SK-N-SH (cell line): ENCODE data around the gene CHST15. TPM values are rescaled to one million over a fixed set of nuclear protein-coding genes. Genes with fewer than 3 reads are reported as not detected.
A peak's percentile ranks its signal among the peaks of the same experiment; 100 is the strongest.

Source experiments
- CTCF ChIA-PET: fragments of 300-600, 350-600 bp; formaldehyde crosslinking; extraction: SDS; loops from one replicate; lab custom pipeline; 2021; lab: Yijun Ruan, JAX
- POLR2A ChIA-PET: fragments of 350-600 bp; sonication (Branson Sonifier 250); formaldehyde crosslinking; extraction: SDS; loops from one replicate; lab custom pipeline; 2020; ENCODE audit warnings: antibody characterized with exemption, inconsistent platforms; lab: Yijun Ruan, JAX
- DNase-seq: peaks from one replicate; pipeline ENCODE4 v3.0.0; 2012
- H2AFZ ChIP-seq: fragments of 200-600 bp; sonication (generic); 2 replicates; pipeline ENCODE4 v1.8.1; 2016; ENCODE audit warnings: antibody characterized with exemption, mild to moderate bottlenecking, low read depth
- H3F3A ChIP-seq: fragments of 200-600 bp; sonication (generic); replicated peaks from 2 replicates; pipeline ENCODE3; 2016; ENCODE audit warnings: antibody characterized with exemption, mild to moderate bottlenecking; ENCODE audit not compliant: insufficient read depth
- H3K27ac ChIP-seq, 2 experiments: fragments of 200-500 bp in 1 of 2; fragments of 200-600 bp in 1 of 2; sonication (Bioruptor generic) in 1 of 2; sonication (generic), shearing (Covaris generic) in 1 of 2; 2 replicates each; pipeline versions ENCODE4 v1.5.1 to v1.6.1; 2014 to 2016; ENCODE audit warnings: low read depth in 2 of 2, inconsistent platforms in 1 of 2, low read length in 1 of 2, mild to moderate bottlenecking in 1 of 2, mixed read lengths in 1 of 2
- H3K27me3 ChIP-seq: fragments of 200-600 bp; sonication (generic), shearing (Covaris generic); 2 replicates; pipeline ENCODE4 v1.6.1; 2016; ENCODE audit warnings: mixed run types; ENCODE audit not compliant: insufficient read depth
- H3K36me3 ChIP-seq, 2 experiments: fragments of 200-500 bp in 1 of 2; fragments of 200-600 bp in 1 of 2; sonication (Bioruptor generic) in 1 of 2; sonication (generic) in 1 of 2; replicated peaks in 1 of 2; 2 replicates each; pipeline versions ENCODE3 to v1.5.1; 2014 to 2016; ENCODE audit warnings: low read length in 1 of 2, mild to moderate bottlenecking in 1 of 2; ENCODE audit not compliant: insufficient read depth in 2 of 2, control insufficient read depth in 1 of 2
- H3K4me1 ChIP-seq, 2 experiments: fragments of 200-500 bp in 1 of 2; fragments of 200-600 bp in 1 of 2; sonication (Bioruptor generic) in 1 of 2; sonication (generic), shearing (Covaris generic) in 1 of 2; 2 replicates each; pipeline versions ENCODE4 v1.5.1 to v1.6.1; 2014 to 2016; ENCODE audit warnings: low read depth in 1 of 2, low read length in 1 of 2, mixed run types in 1 of 2; ENCODE audit not compliant: insufficient read depth in 2 of 2, control insufficient read depth in 1 of 2
- H3K4me2 ChIP-seq: fragments of 200-600 bp; sonication (generic), shearing (Covaris generic); 2 replicates; pipeline ENCODE4 v1.6.1; 2017; ENCODE audit warnings: mixed run types
- H3K4me3 ChIP-seq, 2 experiments: fragments of 200-500 bp in 1 of 2; fragments of 200-600 bp in 1 of 2; sonication (Bioruptor generic) in 1 of 2; sonication (generic), shearing (Covaris generic) in 1 of 2; 2 replicates each; pipeline versions ENCODE4 v1.5.1 to v1.8.1; 2014 to 2016; ENCODE audit warnings: low read depth in 2 of 2, inconsistent platforms in 1 of 2, low read length in 1 of 2, mild to moderate bottlenecking in 1 of 2, mixed read lengths in 1 of 2, moderate library complexity in 1 of 2
- H3K79me2 ChIP-seq: fragments of 200-600 bp; sonication (generic); 2 replicates; pipeline ENCODE4 v1.8.1; 2017; ENCODE audit warnings: mild to moderate bottlenecking; ENCODE audit not compliant: insufficient read depth
- H3K9ac ChIP-seq: fragments of 200-600 bp; sonication (generic); 2 replicates; pipeline ENCODE4 v1.6.1; 2017; ENCODE audit warnings: mixed run types
- H3K9me2 ChIP-seq: fragments of 200-600 bp; sonication (generic); 2 replicates; pipeline ENCODE4 v1.6.1; 2017; ENCODE audit warnings: mixed run types
- H3K9me3 ChIP-seq: fragments of 200-600 bp; sonication (generic); 2 replicates; pipeline ENCODE4 v1.6.1; 2017; ENCODE audit warnings: mixed run types, mild to moderate bottlenecking, moderate library complexity
- H4K20me1 ChIP-seq: fragments of 200-600 bp; sonication (generic); 2 replicates; pipeline ENCODE4 v1.6.1; 2017; ENCODE audit warnings: mild to moderate bottlenecking, mixed run types; ENCODE audit not compliant: insufficient read depth
- FOXM1 ChIP-seq: IDR thresholded peaks from 2 replicates; pipeline ENCODE4 v1.4.0; 2012; ENCODE audit warnings: low read depth, mild to moderate bottlenecking
- GATA2 ChIP-seq: sonication (generic); formaldehyde crosslinking; IDR thresholded peaks from 2 replicates; pipeline ENCODE4 v1.5.0; 2020; ENCODE audit warnings: mild to moderate bottlenecking, missing genetic modification reagents
- RFX5 ChIP-seq: IDR thresholded peaks from 2 replicates; pipeline ENCODE4 v1.6.1; 2012; ENCODE audit warnings: mild to moderate bottlenecking, improper control_type of control experiment, low read length
- RXRA ChIP-seq: IDR thresholded peaks from 2 replicates; pipeline ENCODE4 v1.4.0; 2012; ENCODE audit warnings: low read depth, mild to moderate bottlenecking, borderline replicate concordance
- SIN3A ChIP-seq: IDR thresholded peaks from 2 replicates; pipeline ENCODE4 v1.6.1; 2012; ENCODE audit warnings: low read depth, mild to moderate bottlenecking, low read length, moderate library complexity, borderline replicate concordance
- USF1 ChIP-seq: IDR thresholded peaks from 2 replicates; pipeline ENCODE4 v1.4.0; 2012; ENCODE audit warnings: low read depth, borderline replicate concordance
- WGBS: methylation state at CpG from one replicate; pipeline ENCODE4 v1.1.6; 2017; ENCODE audit warnings: low lambda C conversion rate; 5-methylcytosine and 5-hydroxymethylcytosine counted together
- polyA plus RNA-seq, 3 experiments: library from polyadenylated mRNA; depleted of rRNA; stranded (reverse); fragments of >200 nt; gene quantifications; 2 replicates each; pipeline ENCODE4 v1.2.3, GENCODE V29; 2012
- TF ChIP-seq, protein P1 (sequence below): IDR thresholded peaks from 2 replicates; pipeline ENCODE4 v1.6.1; 2012; ENCODE audit warnings: mild to moderate bottlenecking, low read depth, low read length, moderate library complexity
- TF ChIP-seq, protein P2 (sequence below): fragments of 150-350 bp; IDR thresholded peaks from 2 replicates; pipeline ENCODE4 v1.6.1; 2016; ENCODE audit warnings: mild to moderate bottlenecking, low read depth, low read length
- TF ChIP-seq, protein P3 (sequence below): fragments of 200-600 bp; sonication (generic); IDR thresholded peaks from 2 replicates; pipeline ENCODE4 v1.6.1; 2017; ENCODE audit warnings: antibody characterized with exemption, mild to moderate bottlenecking, moderate library complexity

CHST15 gene
- polyA plus RNA-seq, 1 of the 3 experiments (the other 2 are of a cell fraction), result 0.02 TPM

DNA sequence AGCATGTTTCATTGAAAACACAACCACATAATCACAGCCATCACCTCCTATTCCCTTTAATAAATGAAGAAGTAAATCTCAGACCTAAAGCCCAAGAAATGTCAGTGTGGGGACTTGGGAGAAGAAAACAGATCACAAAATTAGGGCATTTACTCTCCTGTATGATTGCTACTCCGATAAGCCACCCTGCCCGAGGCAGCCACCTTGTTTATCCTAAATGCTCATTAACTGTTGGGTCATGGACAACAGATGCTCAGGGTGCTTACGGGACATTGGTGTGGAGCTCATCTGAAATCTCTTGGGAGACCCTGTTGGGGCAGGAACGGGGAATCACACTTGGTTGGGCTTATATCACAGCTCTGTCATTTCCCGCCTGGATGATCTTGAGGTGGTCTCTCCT is 17.5 kb upstream of the CHST15 start:
- POLR2A ChIA-PET, result interaction anchor here (0.5 kb wide), 1 partner anchor 285 kb away, joined by 3 read pairs; no protein-coding TSS in a partner anchor
- no peak overlapping the region for H3K9ac ChIP-seq
- H3K27me3 ChIP-seq, result no peaks in the 10 kb centered on the region
- 47% methylated on average over 5 of the region's 5 CpGs for WGBS
- no peaks in the 10 kb centered on the region for H3K36me3 ChIP-seq
- no peak overlapping the region for H2AFZ ChIP-seq
- no peak for TF ChIP-seq FOXM1
- TF ChIP-seq, protein P1, sequence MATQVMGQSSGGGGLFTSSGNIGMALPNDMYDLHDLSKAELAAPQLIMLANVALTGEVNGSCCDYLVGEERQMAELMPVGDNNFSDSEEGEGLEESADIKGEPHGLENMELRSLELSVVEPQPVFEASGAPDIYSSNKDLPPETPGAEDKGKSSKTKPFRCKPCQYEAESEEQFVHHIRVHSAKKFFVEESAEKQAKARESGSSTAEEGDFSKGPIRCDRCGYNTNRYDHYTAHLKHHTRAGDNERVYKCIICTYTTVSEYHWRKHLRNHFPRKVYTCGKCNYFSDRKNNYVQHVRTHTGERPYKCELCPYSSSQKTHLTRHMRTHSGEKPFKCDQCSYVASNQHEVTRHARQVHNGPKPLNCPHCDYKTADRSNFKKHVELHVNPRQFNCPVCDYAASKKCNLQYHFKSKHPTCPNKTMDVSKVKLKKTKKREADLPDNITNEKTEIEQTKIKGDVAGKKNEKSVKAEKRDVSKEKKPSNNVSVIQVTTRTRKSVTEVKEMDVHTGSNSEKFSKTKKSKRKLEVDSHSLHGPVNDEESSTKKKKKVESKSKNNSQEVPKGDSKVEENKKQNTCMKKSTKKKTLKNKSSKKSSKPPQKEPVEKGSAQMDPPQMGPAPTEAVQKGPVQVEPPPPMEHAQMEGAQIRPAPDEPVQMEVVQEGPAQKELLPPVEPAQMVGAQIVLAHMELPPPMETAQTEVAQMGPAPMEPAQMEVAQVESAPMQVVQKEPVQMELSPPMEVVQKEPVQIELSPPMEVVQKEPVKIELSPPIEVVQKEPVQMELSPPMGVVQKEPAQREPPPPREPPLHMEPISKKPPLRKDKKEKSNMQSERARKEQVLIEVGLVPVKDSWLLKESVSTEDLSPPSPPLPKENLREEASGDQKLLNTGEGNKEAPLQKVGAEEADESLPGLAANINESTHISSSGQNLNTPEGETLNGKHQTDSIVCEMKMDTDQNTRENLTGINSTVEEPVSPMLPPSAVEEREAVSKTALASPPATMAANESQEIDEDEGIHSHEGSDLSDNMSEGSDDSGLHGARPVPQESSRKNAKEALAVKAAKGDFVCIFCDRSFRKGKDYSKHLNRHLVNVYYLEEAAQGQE, result no peak
- peak; percentile 54 for TF ChIP-seq GATA2 (CRISPR knock-in tag)
- TF ChIP-seq, protein P2, sequence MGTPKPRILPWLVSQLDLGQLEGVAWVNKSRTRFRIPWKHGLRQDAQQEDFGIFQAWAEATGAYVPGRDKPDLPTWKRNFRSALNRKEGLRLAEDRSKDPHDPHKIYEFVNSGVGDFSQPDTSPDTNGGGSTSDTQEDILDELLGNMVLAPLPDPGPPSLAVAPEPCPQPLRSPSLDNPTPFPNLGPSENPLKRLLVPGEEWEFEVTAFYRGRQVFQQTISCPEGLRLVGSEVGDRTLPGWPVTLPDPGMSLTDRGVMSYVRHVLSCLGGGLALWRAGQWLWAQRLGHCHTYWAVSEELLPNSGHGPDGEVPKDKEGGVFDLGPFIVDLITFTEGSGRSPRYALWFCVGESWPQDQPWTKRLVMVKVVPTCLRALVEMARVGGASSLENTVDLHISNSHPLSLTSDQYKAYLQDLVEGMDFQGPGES, result no peak
- TF ChIP-seq, protein P3, sequence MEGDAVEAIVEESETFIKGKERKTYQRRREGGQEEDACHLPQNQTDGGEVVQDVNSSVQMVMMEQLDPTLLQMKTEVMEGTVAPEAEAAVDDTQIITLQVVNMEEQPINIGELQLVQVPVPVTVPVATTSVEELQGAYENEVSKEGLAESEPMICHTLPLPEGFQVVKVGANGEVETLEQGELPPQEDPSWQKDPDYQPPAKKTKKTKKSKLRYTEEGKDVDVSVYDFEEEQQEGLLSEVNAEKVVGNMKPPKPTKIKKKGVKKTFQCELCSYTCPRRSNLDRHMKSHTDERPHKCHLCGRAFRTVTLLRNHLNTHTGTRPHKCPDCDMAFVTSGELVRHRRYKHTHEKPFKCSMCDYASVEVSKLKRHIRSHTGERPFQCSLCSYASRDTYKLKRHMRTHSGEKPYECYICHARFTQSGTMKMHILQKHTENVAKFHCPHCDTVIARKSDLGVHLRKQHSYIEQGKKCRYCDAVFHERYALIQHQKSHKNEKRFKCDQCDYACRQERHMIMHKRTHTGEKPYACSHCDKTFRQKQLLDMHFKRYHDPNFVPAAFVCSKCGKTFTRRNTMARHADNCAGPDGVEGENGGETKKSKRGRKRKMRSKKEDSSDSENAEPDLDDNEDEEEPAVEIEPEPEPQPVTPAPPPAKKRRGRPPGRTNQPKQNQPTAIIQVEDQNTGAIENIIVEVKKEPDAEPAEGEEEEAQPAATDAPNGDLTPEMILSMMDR, result no peak
- TF ChIP-seq RXRA, result no peak
- TF ChIP-seq SIN3A, result no peak
- TF ChIP-seq RFX5, result no peak
- TF ChIP-seq USF1, result no peak
- H3K79me2 ChIP-seq, result no peaks in the 10 kb centered on the region
- H3K9me3 ChIP-seq, result no peaks in the 10 kb centered on the region
- no peaks in the 10 kb centered on the region for H4K20me1 ChIP-seq
- no peaks in the 10 kb centered on the region for H3F3A ChIP-seq
- no peak for DNase-seq
- no peak overlapping the region for H3K27ac ChIP-seq
- no peak overlapping the region for H3K4me3 ChIP-seq
- H3K4me1 ChIP-seq, result no peaks in the 10 kb centered on the region
- H3K9me2 ChIP-seq, result no peaks in the 10 kb centered on the region
- no peak overlapping the region for H3K4me2 ChIP-seq
- CTCF ChIA-PET, result interaction anchor here (1.7 kb wide), 1 partner anchor 15 kb away, joined by 5 read pairs; no protein-coding TSS in a partner anchor
